Left ventricle myocardium inferior (tissue), 1 donor: ENCODE data around the gene TANC1. TPM values are rescaled to one million over a fixed set of nuclear protein-coding genes. Genes with fewer than 3 reads are reported as not detected.

ENCODE experiments used
- DNase-seq: peaks from one replicate; pipeline ENCODE4 v3.0.0-alpha.2; 2020
- H3K27ac ChIP-seq: fragments of 200-600 bp; replicated peaks from 2 replicates; pipeline ENCODE4 v1.8.0; 2021
- H3K27me3 ChIP-seq: fragments of 200-600 bp; 2 replicates; pipeline ENCODE4 v1.8.0; 2021; ENCODE audit warnings: low read depth
- H3K36me3 ChIP-seq: fragments of 200-600 bp; 2 replicates; pipeline ENCODE4 v1.8.0; 2021
- H3K4me1 ChIP-seq: fragments of 200-600 bp; 2 replicates; pipeline ENCODE4 v1.8.0; 2021
- H3K4me3 ChIP-seq: fragments of 200-600 bp; 2 replicates; pipeline ENCODE4 v1.8.0; 2021; ENCODE audit warnings: mild to moderate bottlenecking, moderate library complexity
- H3K9me3 ChIP-seq: fragments of 200-600 bp; replicated peaks from 2 replicates; pipeline ENCODE4 v1.8.0; 2021
- CTCF ChIP-seq: fragments of 200-600 bp; IDR thresholded peaks from 2 replicates; pipeline ENCODE4 v1.8.0; 2021; ENCODE audit warnings: antibody characterized with exemption, mild to moderate bottlenecking, borderline replicate concordance
- intact Hi-C: fragments of 100-400 bp; cut with micrococcal nuclease; formaldehyde crosslinking; loops from one replicate; pipeline ENCODE4 v1.11.0; 2022
- total RNA-seq: library from RNA; stranded (reverse); fragmentation: NEBNext Ultra II Directional; extraction: Animal tissue kit (Norgen Biotek cat#: 25700); gene quantifications from one replicate; pipeline ENCODE4 v1.2.1, GENCODE V29; 2021
- donor health status: DM: no; HTN: yes; CAD: no; lungs with severe emphysema.

TANC1 gene
- total RNA-seq, 1 donor from 2014 or later = 59.7 TPM

- intact Hi-C loops = no loop called here
- DNase-seq = no peak
- no peak overlapping the region for H3K4me3 ChIP-seq
- no peaks in the 10 kb centered on the region for H3K9me3 ChIP-seq
- H3K27ac ChIP-seq = peak overlapping the region; percentile 39
- H3K36me3 ChIP-seq = no peaks in the 10 kb centered on the region
- no peak for TF ChIP-seq CTCF
- peaks cover 75% of the 10 kb centered on the region for H3K4me1 ChIP-seq
- no peaks in the 10 kb centered on the region for H3K27me3 ChIP-seq
Observed at GRCh38 chr2:159076241-159076640, 107.8 kb downstream of the TANC1 start.

GRCh38 chr2:159077869-159078268 is 109.4 kb downstream of the TANC1 start:
- Histone ChIP-seq H3K9me3 (no peaks in the 10 kb centered on the region), H3K4me3 (no peak overlapping the region), H3K36me3 (no peaks in the 10 kb centered on the region), H3K27me3 (no peaks in the 10 kb centered on the region), H3K4me1 (peaks cover 77% of the 10 kb centered on the region), H3K27ac (no peak overlapping the region)
- intact Hi-C loops = no loop called here
- DNase-seq = no peak
- no peak for TF ChIP-seq CTCF

- Histone ChIP-seq H3K4me3 (no peak overlapping the region), H3K9me3 (no peaks in the 10 kb centered on the region), H3K27me3 (no peaks in the 10 kb centered on the region), H3K27ac (no peak overlapping the region), H3K36me3 (no peaks in the 10 kb centered on the region), H3K4me1 (peaks cover 78% of the 10 kb centered on the region)
- TF ChIP-seq CTCF = no peak
- intact Hi-C loops = no loop called here
- no peak for DNase-seq
Observed at GRCh38 chr2:159078443-159078842, 110.0 kb downstream of the TANC1 start.

GRCh38 chr2:159080641-159081040 is 112.2 kb downstream of the TANC1 start:
- H3K27ac ChIP-seq = peak overlapping the region; percentile 84

GRCh38 chr2:159082119-159082518 is 113.7 kb downstream of the TANC1 start:
- no peak for TF ChIP-seq CTCF
- Histone ChIP-seq H3K4me1 (peaks cover 80% of the 10 kb centered on the region), H3K9me3 (no peaks in the 10 kb centered on the region), H3K27me3 (no peaks in the 10 kb centered on the region), H3K4me3 (no peak overlapping the region), H3K36me3 (no peaks in the 10 kb centered on the region), H3K27ac (peak overlapping the region; percentile 84)
- no peak for DNase-seq
- intact Hi-C loops = no loop called here

More at GRCh38 chr2:159080641-159081040, 112.2 kb downstream of the TANC1 start:
- no peaks in the 10 kb centered on the region for H3K9me3 ChIP-seq
- DNase-seq = no peak
- TF ChIP-seq CTCF = no peak
- peaks cover 79% of the 10 kb centered on the region for H3K4me1 ChIP-seq
- intact Hi-C loops = no loop called here
- H3K36me3 ChIP-seq = no peaks in the 10 kb centered on the region
- H3K4me3 ChIP-seq = no peak overlapping the region
- H3K27me3 ChIP-seq = no peaks in the 10 kb centered on the region
